K562 (cell line): ENCODE measurements around the gene PITRM1.

Experiments used
- EZH2 ChIP-seq: IDR thresholded peaks from 2 replicates; pipeline ENCODE4 v1.6.1; 2012; ENCODE audit warnings: low read depth, mild to moderate bottlenecking, inconsistent platforms, low read length, borderline replicate concordance
- POLR2AphosphoS5 ChIP-seq: IDR thresholded peaks from 2 replicates; pipeline ENCODE4 v1.6.1; 2011; ENCODE audit warnings: mild to moderate bottlenecking, low read depth, low read length, moderate library complexity; ENCODE audit not compliant: control insufficient read depth, insufficient read depth
- TAF15 ChIP-seq: fragments of 200-400 bp; formaldehyde crosslinking; IDR thresholded peaks from 2 replicates; pipeline ENCODE4 v1.6.1; 2017; ENCODE audit warnings: mild to moderate bottlenecking, low read depth, low read length, moderate library complexity
- TEAD4 ChIP-seq, 2 experiments: sonication (generic) in 1 of 2; formaldehyde crosslinking in 1 of 2; IDR thresholded peaks; 2 replicates each; pipeline versions ENCODE4 v1.6.1 to v1.8.0; 2012 to 2022; ENCODE audit warnings: borderline replicate concordance in 1 of 2, inconsistent platforms in 1 of 2, low read length in 1 of 2, mild to moderate bottlenecking in 1 of 2, missing genetic modification reagents in 1 of 2
- ZNF644 ChIP-seq: fragments of 200-800 bp; sonication (Bioruptor generic); IDR thresholded peaks from 2 replicates; pipeline ENCODE4 v1.6.1; 2016; ENCODE audit warnings: low read depth, missing genetic modification characterization, missing compliant biosample characterization
- TF ChIP-seq, protein P1 (sequence below), 3 experiments: IDR thresholded peaks in 2 of 3; conservative IDR thresholded peaks in 1 of 3; 2 replicates each; pipeline ENCODE4 v1.5.1; 2011 to 2012; ENCODE audit warnings: low read length in 3 of 3, mild to moderate bottlenecking in 3 of 3, control low read depth in 2 of 3, improper control_type of control experiment in 1 of 3, inconsistent platforms in 1 of 3, low read depth in 1 of 3, mixed read lengths in 1 of 3, moderate library complexity in 1 of 3; ENCODE audit not compliant: insufficient read depth in 2 of 3

DNA sequence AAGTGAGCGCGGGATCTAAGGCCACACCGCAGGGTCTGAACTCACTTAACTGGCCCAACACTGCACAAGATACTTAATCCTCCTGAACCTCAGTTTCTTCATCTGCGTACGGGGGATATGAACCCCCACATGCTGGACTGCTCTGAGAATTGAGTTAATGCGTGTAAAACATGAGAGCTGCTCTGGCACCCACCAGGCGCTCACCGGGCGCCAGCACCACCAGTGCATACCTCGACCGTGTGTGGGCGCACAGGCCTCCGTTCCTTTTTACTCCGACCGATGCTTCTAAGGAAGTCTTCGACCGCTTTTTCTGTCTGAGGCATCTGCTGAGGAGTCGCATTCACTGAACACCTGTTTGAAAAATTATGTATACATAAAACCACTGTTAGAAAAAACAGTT lies 27.2 kb downstream of the PITRM1 start:
- no peak for TF ChIP-seq POLR2AphosphoS5
- TF ChIP-seq TEAD4 (IDR thresholded peaks at IDR 0.05; ENCODE audit: low read length): no peak
- TF ChIP-seq TEAD4 (CRISPR knock-in tag; IDR thresholded peaks at IDR 0.05; ENCODE audit: borderline replicate concordance): no peak
- TF ChIP-seq ZNF644 (tag): no peak
- no peak for TF ChIP-seq EZH2
- TF ChIP-seq, protein P1, sequence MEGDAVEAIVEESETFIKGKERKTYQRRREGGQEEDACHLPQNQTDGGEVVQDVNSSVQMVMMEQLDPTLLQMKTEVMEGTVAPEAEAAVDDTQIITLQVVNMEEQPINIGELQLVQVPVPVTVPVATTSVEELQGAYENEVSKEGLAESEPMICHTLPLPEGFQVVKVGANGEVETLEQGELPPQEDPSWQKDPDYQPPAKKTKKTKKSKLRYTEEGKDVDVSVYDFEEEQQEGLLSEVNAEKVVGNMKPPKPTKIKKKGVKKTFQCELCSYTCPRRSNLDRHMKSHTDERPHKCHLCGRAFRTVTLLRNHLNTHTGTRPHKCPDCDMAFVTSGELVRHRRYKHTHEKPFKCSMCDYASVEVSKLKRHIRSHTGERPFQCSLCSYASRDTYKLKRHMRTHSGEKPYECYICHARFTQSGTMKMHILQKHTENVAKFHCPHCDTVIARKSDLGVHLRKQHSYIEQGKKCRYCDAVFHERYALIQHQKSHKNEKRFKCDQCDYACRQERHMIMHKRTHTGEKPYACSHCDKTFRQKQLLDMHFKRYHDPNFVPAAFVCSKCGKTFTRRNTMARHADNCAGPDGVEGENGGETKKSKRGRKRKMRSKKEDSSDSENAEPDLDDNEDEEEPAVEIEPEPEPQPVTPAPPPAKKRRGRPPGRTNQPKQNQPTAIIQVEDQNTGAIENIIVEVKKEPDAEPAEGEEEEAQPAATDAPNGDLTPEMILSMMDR (IDR thresholded peaks at IDR 0.05 in 2 of 3, conservative IDR thresholded peaks at IDR 0.05 in 1 of 3; ENCODE audit: insufficient read depth in 2 of 3, low read depth in 1 of 3, low read length in 3 of 3): no peak
- TF ChIP-seq TAF15: no peak
